B cell (primary cell): ENCODE measurements around the gene SEMA4A. TPM values are rescaled to one million over a fixed set of nuclear protein-coding genes. Genes with fewer than 3 reads are reported as not detected.

ENCODE experiments used
- ATAC-seq: fragments of 200-7000 bp; cut with Tn5 transposase; one replicate; pipeline ENCODE4 v1.10.0; 2021; ENCODE audit warnings: low read depth, mild to moderate bottlenecking, moderate number of reproducible peaks, moderate library complexity
- CTCF ChIA-PET: fragments of 350-600 bp; sonication (Branson Sonifier 250); formaldehyde crosslinking; loops from one replicate; lab custom pipeline; 2021; ENCODE audit warnings: antibody characterized with exemption, inconsistent platforms; lab: Charles Lee
- POLR2A ChIA-PET: fragments of 350-600 bp; sonication (Branson Sonifier 250); formaldehyde crosslinking; loops from one replicate; lab custom pipeline; 2021; ENCODE audit warnings: antibody characterized with exemption; lab: Charles Lee
- DNase-seq: peaks from one replicate; pipeline ENCODE4 v3.0.0; 2013
- H2AFZ ChIP-seq: 2 replicates; pipeline ENCODE4 v1.6.1; 2012; ENCODE audit warnings: mild to moderate bottlenecking, low read depth, low read length; ENCODE audit not compliant: insufficient read depth, poor library complexity, severe bottlenecking
- H3K27ac ChIP-seq, 2 donors: 1 replicate in 1 of 2; 2 replicates in 1 of 2; pipeline ENCODE4 v1.5.1; 2012 to 2013; ENCODE audit warnings: low read length in 2 of 2, mild to moderate bottlenecking in 2 of 2, moderate library complexity in 1 of 2
- H3K27me3 ChIP-seq, 4 experiments: fragments of 200-600 bp in 1 of 4; sonication (generic) in 1 of 4; replicated peaks in 1 of 4; 1 replicate in 2 of 4; 2 replicates in 2 of 4; pipeline versions ENCODE4 v1.6.1 to v1.7.0; 2013 to 2016; ENCODE audit warnings: low read length in 3 of 4, mild to moderate bottlenecking in 2 of 4, mixed read lengths in 1 of 4, moderate library complexity in 1 of 4; ENCODE audit not compliant: insufficient read depth in 4 of 4, control insufficient read depth in 3 of 4; ENCODE audit errors: control extremely low read depth in 1 of 4
- H3K36me3 ChIP-seq, 2 experiments: replicated peaks in 1 of 2; 1 replicate in 1 of 2; 2 replicates in 1 of 2; pipeline versions ENCODE4 v1.6.1 to v1.7.1; 2013; ENCODE audit warnings: low read length in 1 of 2; ENCODE audit not compliant: insufficient read depth in 2 of 2, control insufficient read depth in 1 of 2; ENCODE audit errors: control extremely low read depth in 1 of 2, extremely low read depth in 1 of 2
- H3K4me1 ChIP-seq, 2 donors: fragments of 200-600 bp in 1 of 2; sonication (generic) in 1 of 2; 1 replicate in 1 of 2; 2 replicates in 1 of 2; pipeline versions ENCODE4 v1.5.1 to v1.6.1; 2013 to 2017; ENCODE audit warnings: low read length in 2 of 2; ENCODE audit not compliant: control insufficient read depth in 2 of 2, insufficient read depth in 2 of 2
- H3K4me2 ChIP-seq: replicated peaks from 2 replicates; pipeline ENCODE3; 2012; ENCODE audit warnings: mild to moderate bottlenecking, low read depth, low read length; ENCODE audit not compliant: poor library complexity, severe bottlenecking
- H3K4me3 ChIP-seq, 5 experiments: fragments of 200-600 bp in 1 of 5; sonication (generic) in 1 of 5; 1 replicate in 3 of 5; 2 replicates in 2 of 5; pipeline versions ENCODE4 v1.5.1 to v1.7.0; 2011 to 2016; ENCODE audit warnings: low read length in 4 of 5, mild to moderate bottlenecking in 4 of 5, low read depth in 2 of 5, control low read depth in 1 of 5, moderate library complexity in 1 of 5; ENCODE audit not compliant: insufficient read depth in 1 of 5; ENCODE audit errors: control extremely low read depth in 1 of 5, extremely low read depth in 1 of 5
- H3K79me2 ChIP-seq: fragments of 200-600 bp; sonication (generic); one replicate; pipeline ENCODE4 v1.6.0; 2016; ENCODE audit warnings: low read length; ENCODE audit not compliant: control insufficient read depth, insufficient read depth
- H3K9ac ChIP-seq: fragments of 200-600 bp; sonication (generic); 2 replicates; pipeline ENCODE4 v1.6.1; 2017; ENCODE audit warnings: mild to moderate bottlenecking, low read length, moderate library complexity
- H3K9me3 ChIP-seq, 3 donors: one replicate each; pipeline versions ENCODE4 v1.6.1 to v1.7.1; 2013; ENCODE audit warnings: low read length in 2 of 3; ENCODE audit not compliant: control insufficient read depth in 2 of 3, insufficient read depth in 1 of 3; ENCODE audit errors: control extremely low read depth in 1 of 3
- H4K20me1 ChIP-seq: 2 replicates; pipeline ENCODE4 v1.6.0; 2012; ENCODE audit warnings: mild to moderate bottlenecking, low read length; ENCODE audit not compliant: insufficient read depth, control insufficient read depth, poor library complexity, severe bottlenecking
- H3K27ac Mint-ChIP-seq: one replicate; pipeline ENCODE4 v1.8.0; 2021; ENCODE audit warnings: mixed read lengths
- H3K27me3 Mint-ChIP-seq: one replicate; pipeline ENCODE4 v1.8.0; 2021; ENCODE audit warnings: mixed read lengths
- H3K4me1 Mint-ChIP-seq: one replicate; pipeline ENCODE4 v1.8.0; 2021; ENCODE audit warnings: mixed read lengths
- H3K4me3 Mint-ChIP-seq: one replicate; pipeline ENCODE4 v1.8.0; 2021; ENCODE audit warnings: mixed read lengths
- H3K9me3 Mint-ChIP-seq: one replicate; pipeline ENCODE4 v1.8.0; 2022; ENCODE audit warnings: mixed read lengths; ENCODE audit not compliant: insufficient read depth
- CTCF ChIP-seq: fragments of 200-600 bp; IDR thresholded peaks from one replicate; pipeline ENCODE4 v1.8.0; 2022; ENCODE audit warnings: antibody characterized with exemption, mild to moderate bottlenecking
- EZH2 ChIP-seq: IDR thresholded peaks from 2 replicates; pipeline ENCODE4 v1.6.1; 2012; ENCODE audit warnings: borderline replicate concordance, low read depth, mild to moderate bottlenecking, moderate library complexity, low read length; ENCODE audit not compliant: insufficient read depth, poor library complexity, severe bottlenecking
- whole genome bisulfite sequencing: methylation state at CpG from one replicate; pipeline ENCODE4 v1.1.5; 2013; ENCODE audit warnings: missing lambda C conversion rate; ENCODE audit not compliant: insufficient coverage; 5-methylcytosine and 5-hydroxymethylcytosine counted together
- intact Hi-C: fragments of 100-400 bp; cut with micrococcal nuclease; formaldehyde crosslinking; loops from one replicate; pipeline ENCODE4 v1.10.0; 2022
- polyA plus RNA-seq: library from polyadenylated mRNA; depleted of rRNA; stranded (reverse); fragments of >200 nt; gene quantifications from 2 replicates; pipeline ENCODE4 v1.2.3, GENCODE V29; 2012
- total RNA-seq, 2 donors: library from RNA; stranded (reverse); fragments of 120-200 nt in 1 of 2; gene quantifications; 1 replicate in 1 of 2; 2 replicates in 1 of 2; pipeline versions ENCODE4 v1.2.3 to v1.2.4, GENCODE V29; 2013 to 2022

SEMA4A gene
- total and polyA plus RNA-seq, 2 donors (not counting 1 experiment from before 2014, with no cell fraction given) = 9.2 to 15.5 TPM

GRCh38 chr1:156220226-156220625, 66.8 kb downstream of the SEMA4A start:
- Mint-ChIP-seq H3K27ac (no peak overlapping the region), H3K4me1 (peaks cover 10% of the 10 kb centered on the region), H3K4me3 (no peak overlapping the region), H3K27me3 (no peaks in the 10 kb centered on the region), H3K9me3 (no peaks in the 10 kb centered on the region)
- CTCF ChIA-PET = interaction anchor here (0.5 to 14.5 kb wide), 3 partner anchors 60 to 831 kb away, joined by 3 to 381 read pairs (median 3); no protein-coding TSS in a partner anchor
- TF ChIP-seq EZH2 (no peak), CTCF (no peak)
- no peak overlapping the region for H3K9ac ChIP-seq
- no peaks in the 10 kb centered on the region for H3K27me3 ChIP-seq
- POLR2A ChIA-PET = no interaction called here
- no peak overlapping the region for H2AFZ ChIP-seq
- H3K4me1 ChIP-seq = no peaks in the 10 kb centered on the region
- 87% methylated on average over 3 of the region's 9 CpGs for WGBS
- ATAC-seq (no peak), DNase-seq (no peak)
- no peak overlapping the region for H3K4me3 ChIP-seq
- intact Hi-C loops = no loop called here
- H3K4me2 ChIP-seq = no peak overlapping the region
- peaks cover 59% of the 10 kb centered on the region for H3K79me2 ChIP-seq
- H3K9me3 ChIP-seq = no peaks in the 10 kb centered on the region
- peaks cover 24% of the 10 kb centered on the region for H4K20me1 ChIP-seq
- no peak overlapping the region for H3K27ac ChIP-seq
- H3K36me3 ChIP-seq = peaks cover 22 to 35% of the 10 kb centered on the region in 2 experiments

GRCh38 chr1:156221986-156222692, 68.8 kb downstream of the SEMA4A start:
- no peaks in the 10 kb centered on the region for H3K9me3 ChIP-seq
- Mint-ChIP-seq H3K4me3 (no peak overlapping the region), H3K27me3 (no peaks in the 10 kb centered on the region), H3K4me1 (peaks cover 14% of the 10 kb centered on the region), H3K27ac (no peak overlapping the region), H3K9me3 (no peaks in the 10 kb centered on the region)
- TF ChIP-seq EZH2 (no peak), CTCF (no peak)
- 95% methylated on average over 8 of the region's 13 CpGs for WGBS
- H4K20me1 ChIP-seq = peaks cover 24% of the 10 kb centered on the region
- POLR2A ChIA-PET = interaction anchor here (0.6 kb wide), 1 partner anchor 236 kb away, joined by 14 read pairs; no protein-coding TSS in a partner anchor
- H3K4me3 ChIP-seq = no peak overlapping the region
- no peak overlapping the region for H3K27ac ChIP-seq
- H3K9ac ChIP-seq = no peak overlapping the region
- no peak overlapping the region for H3K4me2 ChIP-seq
- intact Hi-C loops = no loop called here
- H3K79me2 ChIP-seq = peaks cover 54% of the 10 kb centered on the region
- no peak overlapping the region for H2AFZ ChIP-seq
- CTCF ChIA-PET = interaction anchor here (0.9 to 14.5 kb wide), 3 partner anchors 13 to 125 kb away, joined by 3 to 381 read pairs (median 3); no protein-coding TSS in a partner anchor
- no peaks in the 10 kb centered on the region for H3K4me1 ChIP-seq
- H3K27me3 ChIP-seq = no peaks in the 10 kb centered on the region
- ATAC-seq = no peak
- H3K36me3 ChIP-seq = peaks cover 25 to 42% of the 10 kb centered on the region in 2 experiments
- no peak for DNase-seq
